Osteocyte (in vitro differentiated cells): ENCODE results near the gene KDM5D. TPM values are rescaled to one million over a fixed set of nuclear protein-coding genes. Genes with fewer than 3 reads are reported as not detected.

Experiments
- DNase-seq: peaks from one replicate; pipeline ENCODE4 v3.0.0; 2021; ENCODE audit warnings: mixed read lengths; ENCODE audit not compliant: unreplicated experiment; ENCODE audit errors: extremely low spot score
- H3K27ac Mint-ChIP-seq: one replicate; pipeline ENCODE4 v1.8.0; 2021; ENCODE audit warnings: mild to moderate bottlenecking, mixed read lengths; ENCODE audit not compliant: unreplicated experiment
- H3K27me3 Mint-ChIP-seq: one replicate; pipeline ENCODE4 v1.8.0; 2021; ENCODE audit warnings: mixed read lengths; ENCODE audit not compliant: unreplicated experiment
- H3K36me3 Mint-ChIP-seq: one replicate; pipeline ENCODE4 v1.8.0; 2021; ENCODE audit warnings: mixed read lengths; ENCODE audit not compliant: unreplicated experiment
- H3K4me1 Mint-ChIP-seq: one replicate; pipeline ENCODE4 v1.8.0; 2021; ENCODE audit warnings: mixed read lengths; ENCODE audit not compliant: unreplicated experiment
- H3K4me3 Mint-ChIP-seq: one replicate; pipeline ENCODE4 v1.8.0; 2021; ENCODE audit warnings: mild to moderate bottlenecking, moderate library complexity, mixed read lengths; ENCODE audit not compliant: unreplicated experiment
- H3K9me3 Mint-ChIP-seq: one replicate; pipeline ENCODE4 v1.8.0; 2021; ENCODE audit warnings: mixed read lengths; ENCODE audit not compliant: unreplicated experiment
- long read RNA-seq: library from polyadenylated mRNA; unstranded; transcript quantifications from one replicate; pipeline ENCODE4 v2.0.0, GENCODE V29; 2021
- total RNA-seq: library from RNA; stranded (reverse); gene quantifications from 2 replicates; pipeline ENCODE4 v1.2.1, GENCODE V29; 2021
- TF ChIP-seq, protein P1 (sequence below): fragments of 200-600 bp; sonication (generic); IDR thresholded peaks from 2 replicates; pipeline ENCODE4 v1.5.0; 2021; ENCODE audit warnings: antibody characterized with exemption, mild to moderate bottlenecking, moderate library complexity

Gene KDM5D
- not detected in 2 replicates for total RNA-seq
- long read RNA-seq: 0 reads

DNA sequence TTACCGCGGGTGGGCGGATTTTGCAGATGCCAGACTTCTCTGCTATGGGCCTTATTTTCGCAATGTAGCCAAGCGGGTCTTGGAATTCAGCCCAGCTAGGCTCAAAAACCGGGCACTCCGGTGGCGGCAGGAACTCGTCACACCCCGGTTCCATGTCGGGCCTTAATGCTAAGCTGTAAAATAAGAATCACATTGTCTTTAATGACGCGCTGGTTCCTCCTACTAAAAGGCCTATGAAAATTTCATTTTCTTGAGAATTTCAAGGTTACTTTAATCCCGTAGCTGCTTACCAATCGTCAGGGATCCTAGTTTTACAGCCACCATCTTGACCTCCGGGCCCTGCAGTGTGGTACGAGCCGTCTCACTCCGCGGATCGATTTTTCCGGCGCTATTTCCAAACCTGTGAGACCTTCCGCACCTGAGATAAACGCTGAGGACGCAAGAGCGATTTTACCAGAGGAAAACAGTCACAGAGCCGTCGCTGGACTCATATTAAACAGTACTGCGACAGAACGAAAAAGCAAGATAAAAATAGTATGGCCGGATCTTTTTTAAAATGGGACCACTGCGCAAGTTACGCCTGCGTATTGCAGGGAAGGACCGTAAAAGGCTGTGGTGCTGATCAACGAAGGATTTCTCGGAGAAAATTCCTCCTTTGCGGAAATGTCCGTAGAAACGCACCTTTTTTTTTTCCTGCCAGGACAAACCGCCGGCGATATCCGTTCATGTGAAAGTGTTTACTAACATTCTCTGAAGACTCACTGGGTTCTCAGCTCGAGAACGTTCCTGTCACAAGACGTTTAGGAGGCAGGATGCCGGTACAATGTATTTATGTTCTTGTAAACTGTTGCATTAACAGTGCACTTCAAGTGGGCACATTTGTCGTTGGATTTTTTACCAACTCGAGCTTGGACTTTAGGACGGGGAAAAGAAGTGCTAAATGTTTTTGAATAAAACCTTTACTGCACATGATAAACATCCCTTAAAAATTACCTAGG is at the start of gene KDM5D:
Gene KDM5D, minus strand, starts transcription at position 346 of the 998 bp plus-strand sequence. Its CDS starts 192 bp downstream, at position 154.
- TF ChIP-seq, protein P1, sequence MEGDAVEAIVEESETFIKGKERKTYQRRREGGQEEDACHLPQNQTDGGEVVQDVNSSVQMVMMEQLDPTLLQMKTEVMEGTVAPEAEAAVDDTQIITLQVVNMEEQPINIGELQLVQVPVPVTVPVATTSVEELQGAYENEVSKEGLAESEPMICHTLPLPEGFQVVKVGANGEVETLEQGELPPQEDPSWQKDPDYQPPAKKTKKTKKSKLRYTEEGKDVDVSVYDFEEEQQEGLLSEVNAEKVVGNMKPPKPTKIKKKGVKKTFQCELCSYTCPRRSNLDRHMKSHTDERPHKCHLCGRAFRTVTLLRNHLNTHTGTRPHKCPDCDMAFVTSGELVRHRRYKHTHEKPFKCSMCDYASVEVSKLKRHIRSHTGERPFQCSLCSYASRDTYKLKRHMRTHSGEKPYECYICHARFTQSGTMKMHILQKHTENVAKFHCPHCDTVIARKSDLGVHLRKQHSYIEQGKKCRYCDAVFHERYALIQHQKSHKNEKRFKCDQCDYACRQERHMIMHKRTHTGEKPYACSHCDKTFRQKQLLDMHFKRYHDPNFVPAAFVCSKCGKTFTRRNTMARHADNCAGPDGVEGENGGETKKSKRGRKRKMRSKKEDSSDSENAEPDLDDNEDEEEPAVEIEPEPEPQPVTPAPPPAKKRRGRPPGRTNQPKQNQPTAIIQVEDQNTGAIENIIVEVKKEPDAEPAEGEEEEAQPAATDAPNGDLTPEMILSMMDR: no peak
- no peaks in the 10 kb centered on the region for H3K4me1 Mint-ChIP-seq
- H3K27ac Mint-ChIP-seq: no peak within 1 kb of the TSS
- H3K4me3 Mint-ChIP-seq: no peak within 1 kb of the TSS
- no peaks in the 10 kb centered on the region for H3K9me3 Mint-ChIP-seq
- DNase-seq: no peak
- H3K27me3 Mint-ChIP-seq: no peaks in the 10 kb centered on the region
- no peaks in the 10 kb centered on the region for H3K36me3 Mint-ChIP-seq

DNA sequence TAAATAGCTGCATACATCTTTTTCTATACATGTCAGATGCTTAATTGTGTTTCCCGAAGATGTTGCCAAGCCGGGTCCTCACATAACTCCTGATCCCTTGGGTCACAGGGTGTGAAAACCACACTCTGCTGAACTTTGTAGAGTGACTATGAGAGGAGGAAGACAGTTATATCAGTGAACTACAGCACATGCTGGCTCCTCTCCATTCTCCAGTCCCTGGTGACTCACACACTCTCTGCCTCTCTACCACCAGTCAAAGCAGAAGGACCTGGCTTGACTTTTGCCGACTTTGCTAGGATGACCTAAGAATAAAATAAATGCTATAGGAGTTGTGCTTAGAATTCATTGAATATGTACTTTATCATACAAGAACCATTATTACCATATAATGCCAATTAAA is 23.8 kb upstream of the KDM5D start:
- no peaks in the 10 kb centered on the region for H3K4me1 Mint-ChIP-seq
- DNase-seq: no peak
- H3K27ac Mint-ChIP-seq: no peak overlapping the region
- no peaks in the 10 kb centered on the region for H3K27me3 Mint-ChIP-seq
- TF ChIP-seq, protein P1: no peak
- H3K9me3 Mint-ChIP-seq: no peaks in the 10 kb centered on the region
- no peak overlapping the region for H3K4me3 Mint-ChIP-seq
- H3K36me3 Mint-ChIP-seq: no peaks in the 10 kb centered on the region

DNA sequence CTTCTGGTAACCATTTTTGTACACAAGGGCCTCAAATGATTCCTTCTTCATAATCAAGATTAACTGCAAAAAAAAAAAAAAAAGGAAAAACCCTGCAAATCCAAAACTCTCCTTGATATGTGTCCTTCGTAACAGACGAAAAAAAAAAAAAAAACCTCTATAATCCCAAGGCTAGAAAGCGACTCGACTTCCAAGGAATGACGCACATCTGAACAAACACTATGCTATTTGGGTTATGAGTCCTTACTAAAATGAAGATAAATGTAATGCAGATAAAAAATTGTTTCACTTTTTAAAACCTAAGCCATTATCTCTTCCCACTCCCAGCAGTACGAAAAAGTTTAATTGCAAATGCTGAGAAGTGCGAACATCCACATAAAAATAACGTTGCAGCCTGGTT is 1.2 kb downstream of the KDM5D start:
- Mint-ChIP-seq H3K4me3 (no peak overlapping the region), H3K36me3 (no peaks in the 10 kb centered on the region), H3K4me1 (no peaks in the 10 kb centered on the region), H3K27ac (no peak overlapping the region), H3K9me3 (no peaks in the 10 kb centered on the region), H3K27me3 (no peaks in the 10 kb centered on the region)
- no peak for DNase-seq
- TF ChIP-seq, protein P1: no peak

DNA sequence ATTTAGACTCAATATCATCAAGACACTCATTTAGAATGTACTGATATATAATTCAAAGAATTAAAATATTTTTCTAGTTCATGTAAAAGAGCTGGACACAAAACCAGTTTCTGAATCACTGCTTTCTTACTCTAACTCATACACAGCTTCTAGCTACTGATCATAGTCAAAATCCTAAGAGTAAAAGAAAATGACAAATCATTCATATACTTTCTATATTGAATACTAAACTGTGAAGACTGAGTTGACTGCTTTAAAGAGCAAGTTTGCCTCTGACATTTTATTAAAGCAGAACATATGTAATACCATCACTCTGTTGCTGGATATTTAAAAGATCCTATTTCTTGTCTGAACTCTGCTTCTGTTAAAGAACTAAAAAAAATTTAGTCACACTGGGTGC is 2.4 kb downstream of the KDM5D start:
- TF ChIP-seq, protein P1: no peak
- Mint-ChIP-seq H3K4me1 (no peaks in the 10 kb centered on the region), H3K27ac (no peak overlapping the region), H3K36me3 (no peaks in the 10 kb centered on the region), H3K9me3 (no peaks in the 10 kb centered on the region), H3K27me3 (no peaks in the 10 kb centered on the region), H3K4me3 (no peak overlapping the region)
- no peak for DNase-seq

DNA sequence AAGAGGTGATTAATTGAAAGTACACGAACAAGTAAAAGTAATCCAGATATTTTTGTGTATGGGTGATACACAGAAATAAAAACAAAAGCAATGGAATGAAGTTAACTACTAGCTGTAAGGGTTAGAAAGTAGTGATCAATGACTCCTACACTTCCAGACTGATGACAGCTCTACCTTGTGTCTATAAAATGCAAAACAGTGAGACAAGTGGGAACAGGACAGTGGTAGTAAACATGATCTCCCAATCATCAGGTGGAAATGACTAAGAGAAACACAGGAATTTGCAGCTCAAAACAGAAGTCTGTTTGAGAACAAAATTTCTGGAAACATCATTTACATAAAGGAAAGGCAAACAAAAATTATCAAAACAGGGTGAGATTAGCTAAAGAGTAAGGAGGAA is 10.1 kb downstream of the KDM5D start:
- H3K27ac Mint-ChIP-seq: no peak overlapping the region
- no peaks in the 10 kb centered on the region for H3K36me3 Mint-ChIP-seq
- TF ChIP-seq, protein P1: no peak
- DNase-seq: no peak
- no peaks in the 10 kb centered on the region for H3K27me3 Mint-ChIP-seq
- no peak overlapping the region for H3K4me3 Mint-ChIP-seq
- no peaks in the 10 kb centered on the region for H3K9me3 Mint-ChIP-seq
- no peaks in the 10 kb centered on the region for H3K4me1 Mint-ChIP-seq
